Skin of body (tissue), 2 donors: ENCODE data around the gene USP16. TPM values are rescaled to one million over a fixed set of nuclear protein-coding genes. Genes with fewer than 3 reads are reported as not detected.
A peak's percentile ranks its signal among the peaks of the same experiment; 100 is the strongest.
"Not testable (repeated sequence)": the region's sequence is repeated elsewhere in the genome, so short reads cannot be mapped to it uniquely, and the experiment has no call there.

Experiments used
- DNase-seq: peaks from one replicate; lab custom pipeline; 2025; lab: John Stamatoyannopoulos, UW
- total RNA-seq: library from RNA; depleted of rRNA; stranded (reverse); fragments of >200 nt; gene quantifications from one replicate; pipeline ENCODE4 v1.2.3, GENCODE V29; 2014

The USP16 gene
- total RNA-seq, 1 donor from 2014 or later = 33.1 TPM

DNA sequence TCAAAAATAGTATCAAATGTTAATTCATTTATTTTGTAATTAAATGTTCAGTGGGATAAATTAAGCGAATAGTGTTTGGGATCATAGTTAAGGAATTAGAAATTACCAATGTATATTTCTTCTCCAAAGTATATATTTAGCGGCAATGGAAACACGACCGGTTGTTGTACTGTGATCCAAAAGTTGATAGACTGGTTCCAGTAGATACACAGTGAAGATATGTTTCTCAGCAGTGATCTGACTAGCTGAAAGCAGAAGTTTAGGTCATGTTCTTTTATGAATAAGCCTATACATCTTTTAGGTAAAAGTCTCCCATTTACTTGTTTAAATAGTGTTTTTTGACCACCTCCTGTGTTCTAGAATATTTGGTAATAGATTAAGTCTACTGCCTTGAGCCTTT lies 8.8 kb downstream of the USP16 start:
- DNase-seq = no peak

DNA sequence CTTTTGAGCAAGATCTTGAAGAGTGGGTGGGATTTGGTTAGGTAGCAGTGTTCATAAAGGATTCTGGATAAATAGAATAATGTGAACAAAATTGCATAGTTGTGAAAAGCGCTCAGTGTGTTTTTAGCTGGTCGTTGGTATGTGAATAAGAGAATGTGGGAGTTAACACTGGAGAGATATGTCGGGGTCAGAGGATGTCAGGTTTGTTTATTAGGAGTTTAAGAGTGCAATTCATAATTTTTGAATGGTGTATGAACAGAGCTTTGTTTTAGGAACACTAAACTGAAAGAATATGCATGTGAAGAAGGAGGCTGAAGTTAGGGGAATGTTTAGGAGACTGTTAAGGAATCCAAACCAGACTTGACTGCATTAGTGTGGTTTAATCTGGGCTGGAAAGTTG lies 9.4 kb downstream of the USP16 start:
- DNase-seq = no peak

DNA sequence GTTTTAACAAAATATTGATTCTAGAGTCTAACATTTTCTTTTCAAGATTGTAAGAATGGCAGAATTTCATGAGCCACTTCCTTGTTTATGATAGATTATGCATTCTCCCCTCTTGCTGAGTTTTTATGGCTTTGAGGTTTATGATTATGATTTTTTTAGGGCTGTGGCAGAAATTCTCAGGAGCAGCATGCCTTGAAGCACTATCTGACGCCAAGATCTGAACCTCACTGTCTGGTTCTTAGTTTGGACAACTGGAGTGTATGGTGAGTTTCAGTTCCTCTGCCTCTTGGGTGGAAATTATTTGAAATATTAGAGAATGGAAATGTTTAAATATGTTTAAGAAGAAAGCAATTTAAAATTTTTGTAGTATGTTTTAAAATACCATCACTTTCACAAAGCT lies 10.2 kb downstream of the USP16 start:
- no peak for DNase-seq

DNA sequence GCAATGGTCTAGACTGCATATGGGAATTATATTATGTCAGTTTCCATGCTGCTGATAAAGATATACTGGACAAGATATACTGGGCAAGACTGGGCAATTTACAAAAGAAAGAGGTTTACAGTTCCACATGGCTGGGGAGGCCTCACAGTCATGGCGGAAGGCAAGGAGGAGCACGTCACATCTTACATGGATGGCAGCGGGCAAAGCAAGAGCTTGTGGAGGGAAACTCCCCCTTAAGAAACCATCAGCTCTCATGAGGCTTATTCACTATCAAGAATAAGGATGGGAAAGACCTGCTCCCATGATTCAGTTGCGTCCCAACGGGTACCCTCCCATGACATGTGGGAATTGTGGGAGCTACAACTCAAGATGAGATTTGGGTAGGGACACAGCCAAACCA lies 27.8 kb downstream of the USP16 start:
- DNase-seq = no peak

DNA sequence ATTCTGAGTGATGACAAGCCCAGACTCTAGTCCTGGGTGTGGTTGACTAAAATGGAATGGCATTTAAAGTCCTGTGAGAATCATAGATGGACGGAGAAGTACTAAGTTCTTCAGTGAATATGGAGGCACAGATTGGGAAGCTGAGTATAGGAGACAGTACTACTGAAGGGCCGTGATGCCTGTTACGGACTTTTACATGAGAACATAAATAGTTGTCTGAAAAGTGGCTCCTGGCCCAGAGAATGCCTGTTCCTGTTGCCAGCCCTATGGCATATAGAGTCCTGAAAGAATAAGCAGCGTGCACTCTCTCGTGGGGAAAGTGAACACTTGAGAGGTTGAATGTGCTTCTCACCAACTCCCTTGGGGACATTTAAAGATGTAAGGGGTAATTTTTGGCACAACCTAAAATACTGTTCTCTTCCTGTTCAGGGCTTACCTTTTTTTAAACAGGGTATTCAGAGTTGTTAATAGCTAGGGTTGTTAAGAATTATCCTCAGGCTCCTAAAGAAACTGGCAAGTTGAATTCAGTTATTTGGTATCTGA lies 28.6 kb downstream of the USP16 start:
- no peak for DNase-seq

DNA sequence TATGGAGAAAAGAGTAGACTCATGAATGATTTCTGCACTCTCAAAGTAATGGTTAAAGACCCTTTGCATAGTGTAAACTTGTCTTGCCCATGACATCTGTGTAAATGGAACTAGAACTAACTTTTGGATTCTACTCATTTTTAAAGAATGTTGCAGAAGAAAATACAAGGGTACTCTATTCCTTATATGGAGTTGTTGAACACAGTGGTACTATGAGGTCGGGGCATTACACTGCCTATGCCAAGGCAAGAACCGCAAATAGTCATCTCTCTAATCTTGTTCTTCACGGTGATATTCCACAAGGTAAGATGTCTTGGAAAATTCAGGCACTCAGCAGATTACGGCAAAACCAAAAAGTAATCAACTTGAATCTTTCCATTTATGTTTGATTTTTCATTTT lies 29.2 kb downstream of the USP16 start:
- DNase-seq = no peak

DNA sequence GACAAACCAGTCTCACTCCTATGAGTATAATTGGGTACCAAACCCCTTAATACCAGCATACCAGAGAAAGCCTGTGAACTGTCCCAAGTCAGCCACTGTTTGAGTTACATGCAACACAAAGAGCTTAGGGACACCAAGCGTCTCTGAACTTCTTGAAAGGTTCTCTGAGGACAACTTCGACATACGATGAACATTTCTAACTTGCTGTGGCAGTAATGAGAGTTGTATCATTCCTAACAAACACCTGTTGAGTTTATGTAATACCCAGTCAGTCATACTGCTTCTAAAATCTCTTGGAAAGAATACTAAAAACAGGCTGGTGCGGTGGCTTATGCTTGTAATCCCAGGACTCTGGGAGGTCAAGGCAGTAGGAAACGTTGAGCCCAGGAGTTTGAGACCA lies 30.6 kb downstream of the USP16 start:
- DNase-seq = no peak

DNA sequence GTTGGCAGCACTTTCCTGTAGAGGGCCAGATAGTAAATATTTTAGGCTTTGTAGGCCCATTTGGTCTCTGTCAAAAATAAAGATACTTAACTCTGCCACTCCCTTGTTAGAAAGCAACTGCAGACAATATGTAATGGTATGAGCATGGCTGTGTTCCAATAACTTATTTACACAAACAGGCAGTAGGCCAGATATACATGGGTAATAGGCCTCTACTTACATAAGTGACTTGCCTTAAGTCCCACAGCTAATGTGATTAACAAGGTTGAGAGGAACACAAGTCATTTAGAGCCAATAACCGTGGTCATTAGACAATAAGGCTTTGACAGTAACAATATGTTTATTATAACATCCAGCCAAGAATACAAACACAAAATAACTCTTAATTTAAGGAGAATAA lies 31.5 kb downstream of the USP16 start:
- no peak for DNase-seq

DNA sequence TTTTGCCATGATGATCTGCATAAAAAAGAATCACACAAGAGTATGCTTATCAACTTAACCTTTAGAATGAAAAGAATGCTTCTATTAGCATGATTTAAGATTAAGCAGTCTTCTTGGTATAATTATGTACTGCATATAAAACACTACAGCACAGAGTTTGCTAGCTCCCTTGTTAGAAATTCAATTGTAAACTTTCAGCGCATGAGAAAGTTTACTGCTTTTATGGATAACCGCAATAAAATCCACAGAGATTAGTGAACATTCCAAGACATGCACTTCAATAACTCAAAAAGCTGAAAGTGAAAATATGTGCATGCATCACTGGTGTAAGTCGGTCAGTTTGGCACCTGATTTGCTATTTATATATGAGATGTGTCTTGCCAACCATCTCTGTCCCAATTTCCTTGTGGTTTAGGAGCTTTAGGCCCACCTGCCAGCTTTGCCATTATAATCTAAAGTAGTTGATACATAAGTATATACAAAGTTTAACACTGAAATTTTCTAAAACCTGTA lies 32.1 kb downstream of the USP16 start:
- no peak for DNase-seq

DNA sequence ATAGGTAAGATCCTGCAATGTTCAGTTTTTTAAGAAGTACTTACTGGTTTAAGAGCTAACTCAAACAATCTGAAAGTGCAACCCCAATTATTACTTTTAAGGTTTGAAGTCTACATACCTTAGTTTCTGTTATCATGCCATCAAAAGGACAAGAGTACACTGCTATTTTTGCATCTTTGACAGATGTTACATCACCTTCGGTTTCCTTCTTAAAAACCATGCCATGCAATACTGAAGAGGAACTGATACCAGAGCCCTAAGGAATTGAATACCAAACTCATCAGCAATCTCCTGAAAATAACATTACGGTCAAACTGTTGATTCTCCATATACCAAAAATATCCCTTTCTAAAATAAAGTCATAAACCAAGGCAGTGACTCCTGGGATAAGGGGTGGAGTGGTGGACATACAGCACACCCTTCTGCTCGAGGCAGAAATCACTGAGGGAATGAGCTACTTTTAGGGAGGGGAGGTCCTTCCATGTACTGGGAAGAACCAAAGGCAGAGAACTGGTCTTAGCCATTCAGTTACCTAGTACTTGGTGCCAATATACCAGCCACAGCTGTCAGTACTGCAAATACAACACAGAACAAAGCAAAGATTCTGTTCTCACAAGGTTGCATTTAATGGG lies 40.5 kb downstream of the USP16 start:
- no peak for DNase-seq

DNA sequence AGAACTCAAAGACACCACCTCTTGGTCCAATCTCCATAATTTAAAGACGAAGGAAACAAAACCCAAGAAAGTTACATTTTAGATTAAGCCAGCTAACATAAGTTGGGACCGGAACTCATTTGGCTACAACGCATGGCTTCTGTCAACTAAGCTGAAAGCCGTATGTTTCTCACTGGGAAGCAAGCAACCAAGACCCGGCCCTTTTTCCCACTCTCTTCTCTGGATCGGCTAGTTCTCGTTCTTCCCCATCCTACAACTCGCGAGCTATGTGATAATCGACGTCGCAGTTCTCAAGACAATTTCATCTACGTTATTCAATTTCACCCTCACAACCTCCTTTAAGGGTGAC lies 48.4 kb downstream of the USP16 start:
- peak; percentile 44 for DNase-seq

DNA sequence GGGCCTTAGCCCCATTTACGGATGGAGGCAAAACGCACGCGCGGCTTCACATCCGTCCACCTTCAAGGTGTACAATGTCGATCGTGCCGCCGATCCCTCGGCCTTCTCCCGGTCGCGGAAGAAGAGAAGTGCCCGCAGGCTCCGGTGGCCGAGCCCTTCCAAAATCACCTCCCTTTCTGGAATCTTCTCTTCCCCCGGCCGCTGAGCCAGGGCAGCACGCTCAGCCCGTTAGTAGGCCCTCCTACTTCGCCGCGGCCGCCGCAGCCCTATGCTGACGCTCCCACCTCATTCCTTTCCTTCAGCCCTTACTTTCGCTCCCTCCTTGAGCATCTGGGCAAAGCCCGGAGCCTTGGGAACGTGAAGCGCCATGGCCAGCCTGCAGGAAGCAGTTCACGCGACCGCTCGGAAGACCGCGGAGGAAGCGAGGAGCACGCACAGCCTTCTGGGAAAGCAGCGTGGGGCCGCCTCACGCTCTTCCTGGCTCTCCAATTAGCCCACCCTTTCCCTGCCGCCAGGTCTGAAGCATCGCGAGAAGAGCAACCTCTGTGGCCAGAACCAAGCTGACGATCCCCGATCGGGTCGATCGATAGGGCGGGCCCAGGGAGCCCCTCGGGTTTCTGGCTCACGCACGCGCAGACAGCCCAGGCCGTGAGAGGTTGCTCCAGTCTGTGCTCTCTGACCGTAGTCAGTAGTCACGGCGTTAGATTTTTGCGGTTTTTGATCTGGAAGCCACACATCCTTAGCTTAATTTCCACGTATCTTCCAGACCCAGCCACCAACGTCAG lies 48.9 kb downstream of the USP16 start, which contains the start of gene CCT8:
CCT8 (minus strand) TSS at position 427 of the 785 bp plus-strand sequence; CDS start at position 369, 58 bp downstream.
- peak; percentile 99 for DNase-seq

DNA sequence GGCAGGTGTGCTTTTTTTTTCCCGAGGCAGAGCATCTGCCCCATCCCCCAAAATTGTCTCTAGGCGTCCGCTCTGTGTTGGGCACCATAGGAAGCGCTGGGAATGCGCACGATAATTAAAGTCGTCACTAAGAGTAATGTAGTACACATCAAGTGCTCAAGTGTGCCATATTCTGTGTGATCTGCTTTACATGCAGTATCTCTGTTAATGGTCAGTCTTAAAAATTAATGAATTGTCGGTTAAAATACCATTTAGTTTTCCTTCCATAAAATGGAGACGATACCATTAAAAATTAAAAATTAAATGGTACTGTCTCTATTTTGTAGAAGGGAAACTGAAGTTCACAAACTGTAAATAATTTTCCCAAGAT lies 49.5 kb downstream of the USP16 start:
- no peak for DNase-seq

DNA sequence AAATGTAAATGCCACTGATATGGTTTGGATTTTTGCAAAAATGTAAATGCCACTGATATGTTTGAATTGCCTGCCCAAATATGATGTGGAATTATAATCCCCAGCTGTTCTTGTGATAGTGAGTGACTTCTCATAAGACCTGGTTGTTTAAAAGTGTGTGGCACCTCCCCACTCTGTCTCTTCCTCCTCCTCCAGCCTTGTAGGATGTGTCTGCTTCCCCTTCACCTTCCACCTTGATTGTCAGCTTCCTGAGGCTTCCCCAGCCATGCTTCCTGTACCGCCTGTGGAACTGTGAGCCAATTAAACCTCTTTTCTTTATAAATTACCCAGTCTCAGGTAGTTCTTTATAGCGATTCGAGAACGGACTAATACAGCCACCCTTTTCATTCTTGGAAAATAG lies 50.3 kb downstream of the USP16 start:
- no peak for DNase-seq

DNA sequence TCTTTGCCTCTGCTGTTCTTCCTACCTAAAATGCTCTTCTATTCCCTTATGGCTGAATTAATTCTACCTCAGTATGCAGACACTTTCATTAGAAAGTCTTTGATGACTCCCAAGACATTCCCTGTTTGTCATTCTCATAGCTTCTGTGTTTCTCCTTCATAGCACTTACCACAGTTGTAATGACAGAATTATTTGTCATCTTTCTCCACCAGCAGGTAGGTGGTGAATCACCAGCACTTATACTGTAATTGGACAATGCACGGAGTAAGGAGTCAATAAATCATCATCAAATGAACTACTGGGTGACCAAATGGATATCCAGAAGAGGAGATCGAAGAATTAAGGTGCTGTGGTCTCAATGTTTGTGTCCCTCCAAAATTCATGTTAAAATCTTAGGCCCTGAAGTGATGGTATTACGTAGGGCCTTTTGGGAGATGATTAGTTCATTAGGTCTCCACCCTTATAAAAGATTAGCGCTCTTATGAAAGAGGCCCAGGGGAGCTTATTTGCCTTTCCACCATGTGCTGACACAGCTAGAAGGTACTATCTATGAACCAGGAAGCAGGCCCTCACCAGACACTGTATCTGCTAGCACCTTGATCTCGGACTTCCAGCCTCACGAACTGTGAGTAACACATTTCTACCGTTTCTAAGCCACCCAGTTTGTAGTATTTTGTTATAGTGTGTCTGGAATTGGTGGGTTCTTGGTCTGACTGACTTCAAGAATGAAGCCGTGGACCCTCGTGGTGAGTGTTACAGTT lies 51.4 kb downstream of the USP16 start:
- no peak for DNase-seq

DNA sequence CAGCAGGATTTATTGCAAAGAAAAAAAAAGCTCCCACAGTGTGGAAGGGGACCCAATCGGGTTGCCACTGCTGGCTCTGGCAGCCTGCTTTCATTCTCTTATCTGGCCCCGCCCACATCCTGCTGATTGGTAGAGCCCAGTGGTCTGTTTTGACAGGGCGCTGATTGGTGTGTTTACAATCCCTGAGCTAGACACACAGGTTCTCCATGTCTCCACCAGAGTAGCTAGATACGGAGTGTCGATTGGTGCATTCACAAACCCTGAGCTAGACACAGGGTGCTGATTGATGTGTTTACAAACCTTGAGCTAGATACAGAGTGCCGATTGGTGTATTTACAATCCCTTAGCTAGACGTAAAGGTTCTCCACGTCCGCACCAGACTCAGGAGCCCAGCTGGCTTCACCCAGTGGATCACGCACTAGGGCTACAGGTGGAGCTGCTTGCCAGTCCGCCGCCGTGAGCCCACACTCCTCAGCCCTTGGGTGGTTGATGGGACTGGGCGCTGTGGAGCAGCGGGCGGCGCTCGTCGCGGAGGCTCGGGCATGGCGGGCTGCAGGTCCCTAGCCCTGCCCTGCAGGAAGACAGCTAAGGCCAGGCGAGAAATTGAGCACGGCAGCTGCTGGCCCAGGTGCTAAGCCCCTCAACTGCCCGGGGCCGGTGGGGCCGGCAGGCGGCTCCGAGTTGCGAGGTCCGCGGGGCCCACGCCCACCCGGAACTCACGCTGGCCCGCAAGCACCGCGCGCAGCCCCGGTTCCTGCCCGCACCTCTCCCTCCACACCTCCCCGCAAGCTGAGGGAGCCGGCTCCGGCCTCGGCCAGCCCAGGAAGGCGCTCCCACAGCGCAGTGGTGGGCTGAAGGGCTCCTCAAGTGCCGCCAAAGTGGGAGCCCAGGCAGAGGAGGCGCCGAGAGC lies 52.5 kb downstream of the USP16 start:
- not testable (repeated sequence) for DNase-seq

DNA sequence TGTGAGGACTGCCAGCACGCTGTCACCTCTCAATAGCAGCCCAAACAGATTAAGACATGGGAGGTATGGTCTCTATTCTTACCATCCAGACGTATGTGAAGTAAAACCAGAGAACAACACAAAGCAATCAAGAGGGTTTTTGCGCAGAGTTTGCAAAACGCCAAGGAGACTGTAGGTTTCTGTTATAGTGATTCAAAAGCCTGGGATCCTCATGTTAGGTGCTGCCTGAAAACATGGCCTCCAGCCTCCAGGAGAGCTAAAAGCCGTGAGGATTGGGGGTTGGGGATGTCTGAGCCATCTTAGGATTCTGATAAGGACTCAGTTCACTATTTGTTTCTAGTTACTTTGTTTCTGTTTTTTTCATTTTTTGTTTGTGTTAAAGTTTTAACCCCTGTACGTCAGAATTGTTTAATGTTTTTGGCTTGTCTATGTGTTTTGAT lies 53.2 kb downstream of the USP16 start:
- peak; percentile 22 for DNase-seq

DNA sequence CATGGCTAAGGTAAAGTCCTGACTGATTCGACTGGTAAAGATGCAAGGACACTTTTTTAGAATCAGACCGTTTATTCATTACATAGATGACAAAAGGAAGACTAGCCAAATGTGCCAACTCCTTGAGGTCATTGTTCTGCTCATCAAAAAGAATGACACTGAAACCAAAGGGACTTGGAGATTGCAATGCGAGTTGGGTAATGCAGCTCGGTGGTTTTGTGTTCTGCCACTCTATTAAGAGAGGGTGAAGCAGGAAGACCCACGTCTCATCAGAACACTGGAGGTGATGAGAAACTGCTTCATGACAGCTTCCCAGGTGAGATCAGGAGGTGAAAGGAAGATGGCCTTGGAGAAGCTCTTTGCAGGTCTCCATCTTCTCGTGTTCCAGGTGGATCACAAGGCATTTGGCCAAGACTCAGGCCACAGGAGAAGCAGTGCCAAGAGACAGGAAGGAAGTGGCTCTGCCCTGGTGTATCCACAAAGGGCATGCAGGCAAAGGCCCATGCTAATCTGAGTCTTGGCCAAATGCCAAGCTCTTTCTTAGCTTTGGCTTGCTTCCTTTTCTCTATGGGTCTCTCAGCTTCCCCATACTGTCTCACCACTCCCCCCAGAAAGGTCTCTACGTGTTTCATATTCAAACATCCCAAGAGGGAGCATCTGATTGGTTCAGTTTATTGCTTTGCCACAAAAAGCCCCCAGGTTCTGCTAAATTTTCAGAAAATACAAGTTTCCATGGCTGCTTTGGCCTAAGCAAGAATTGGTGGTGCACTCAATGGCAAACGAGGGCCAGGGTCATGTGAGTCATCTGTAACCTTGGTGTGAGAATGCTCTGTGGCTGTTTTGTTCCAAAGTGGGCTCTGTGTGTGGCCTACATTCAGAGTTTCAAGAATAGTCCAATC lies 54.6 kb downstream of the USP16 start:
- DNase-seq = no peak

DNA sequence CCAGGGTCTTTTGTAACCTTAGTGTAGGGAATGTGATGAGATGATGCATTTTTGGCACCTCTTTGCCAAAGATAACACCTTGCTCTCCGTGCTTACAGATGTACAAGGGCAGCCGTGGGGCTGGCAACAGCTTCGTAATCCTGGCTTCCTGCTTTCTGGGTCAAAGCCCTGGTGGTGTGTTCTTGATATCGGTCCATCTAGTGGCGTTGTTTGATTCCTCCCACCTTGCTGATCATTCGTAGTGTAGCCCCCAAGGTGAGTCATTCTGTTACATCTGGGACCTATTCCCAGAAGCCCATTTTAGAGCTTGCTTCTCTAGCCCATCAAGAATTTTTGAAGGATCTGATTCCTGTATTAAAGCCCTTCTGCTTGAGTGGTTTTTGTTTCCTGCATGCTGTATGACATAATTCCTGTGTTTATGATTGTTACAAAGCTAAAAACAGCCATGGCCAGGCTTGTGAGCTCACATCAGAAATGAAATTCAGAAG lies 56.0 kb downstream of the USP16 start:
- DNase-seq = no peak
